RWPE1 (cell line): Measurements from ENCODE around the gene COMP.
"Not testable (repeated sequence)": the region's sequence is repeated elsewhere in the genome, so short reads cannot be mapped to it uniquely, and the experiment has no call there.

Experiments used
- CTCF ChIA-PET: fragments of 350-600 bp; sonication (Branson Sonifier 250); formaldehyde crosslinking; extraction: SDS; loops from one replicate; lab custom pipeline; 2021; lab: Yijun Ruan, JAX
- POLR2A ChIA-PET: fragments of 400-600 bp; formaldehyde crosslinking; extraction: SDS; loops from one replicate; lab custom pipeline; 2020; ENCODE audit warnings: antibody characterized with exemption; ENCODE audit not compliant: low non-redundant PET; lab: Yijun Ruan, JAX
- DNase-seq: peaks from one replicate; pipeline ENCODE4 v3.0.0; 2012; ENCODE audit warnings: low spot score
- H3K27ac ChIP-seq: fragments of 450-650 bp; 2 replicates; pipeline ENCODE4 v1.5.1; 2017
- CTCF ChIP-seq: fragments of 450-650 bp; conservative IDR thresholded peaks from 2 replicates; pipeline ENCODE4 v1.5.1; 2017; ENCODE audit warnings: low read depth, mild to moderate bottlenecking

The COMP gene

DNA sequence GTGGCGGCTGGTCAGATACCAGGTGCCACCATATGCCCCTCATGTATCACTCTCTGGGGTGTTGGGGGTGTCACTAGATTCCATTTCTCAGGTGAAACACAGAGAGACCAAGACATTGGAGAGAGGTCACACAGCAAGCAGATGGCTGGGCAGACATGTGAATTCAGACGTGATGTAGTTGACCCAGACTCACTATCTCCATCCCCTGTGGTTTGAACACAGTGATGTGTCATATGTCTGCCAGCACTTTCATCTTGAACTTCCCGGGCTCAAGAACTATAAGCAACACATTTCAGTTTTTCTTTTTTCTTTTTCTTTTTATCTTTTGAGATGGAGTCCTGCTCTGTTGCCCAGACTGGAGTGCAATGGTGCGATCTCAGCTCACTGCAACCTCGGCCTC is 24.6 kb upstream of the COMP start:
- ChIA-PET CTCF (interaction anchor here (0.5 kb wide), 1 partner anchor 101 kb away, joined by 3 read pairs; no protein-coding TSS in a partner anchor), POLR2A (no interaction called here)
- no peak for DNase-seq
- no peak overlapping the region for H3K27ac ChIP-seq
- TF ChIP-seq CTCF: no peak

GRCh38 chr19:18814063-18814462 is 23.0 kb upstream of the COMP start:
- no peak for DNase-seq
- H3K27ac ChIP-seq: no peak overlapping the region
- TF ChIP-seq CTCF: no peak
- CTCF ChIA-PET: no interaction called here
- POLR2A ChIA-PET: no interaction called here

GRCh38 chr19:18811638-18812037 is 20.5 kb upstream of the COMP start:
- CTCF ChIA-PET: interaction anchor here (0.5 kb wide), 1 partner anchor 159 kb away, joined by 3 read pairs; no protein-coding TSS in a partner anchor
- POLR2A ChIA-PET: not testable (repeated sequence)

GRCh38 chr19:18809149-18809868 is 18.2 kb upstream of the COMP start:
- POLR2A ChIA-PET: no interaction called here
- peak overlapping the region; percentile 69 for H3K27ac ChIP-seq
- TF ChIP-seq CTCF: no peak
- CTCF ChIA-PET: interaction anchor here (0.6 kb wide), 1 partner anchor 37 kb away, joined by 3 read pairs; no protein-coding TSS in a partner anchor
- DNase-seq: no peak

More at GRCh38 chr19:18811638-18812037, 20.5 kb upstream of the COMP start:
- H3K27ac ChIP-seq, DNase-seq: not testable (repeated sequence)

DNA sequence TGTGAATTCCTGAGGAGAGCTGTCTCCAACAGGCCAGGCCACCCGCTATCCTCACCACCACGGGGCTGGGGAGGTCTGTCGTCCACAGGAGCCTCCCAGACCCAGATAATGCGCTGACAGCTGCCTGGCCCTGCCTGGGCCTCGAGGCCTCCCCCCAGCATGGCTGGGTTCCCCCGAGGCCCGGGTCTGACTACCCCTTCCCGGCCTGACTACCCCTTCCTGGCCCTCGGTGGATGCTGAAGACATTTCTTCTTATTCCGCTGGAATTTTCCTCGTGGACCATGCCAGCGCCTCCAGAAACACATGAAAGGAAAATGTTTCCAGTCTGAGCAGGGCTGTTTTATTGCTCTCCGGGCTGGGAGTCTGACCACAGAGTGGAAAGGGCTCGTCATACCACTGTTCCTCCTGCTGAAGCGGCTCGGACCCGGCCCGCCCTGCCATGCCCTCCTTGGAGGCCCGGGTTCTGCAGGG is 16.8 kb upstream of the COMP start:
- no peak for DNase-seq
- CTCF ChIA-PET: no interaction called here
- POLR2A ChIA-PET: no interaction called here
- H3K27ac ChIP-seq: no peak overlapping the region
- no peak for TF ChIP-seq CTCF

GRCh38 chr19:18804643-18805042 is 13.5 kb upstream of the COMP start:
- no peak for DNase-seq
- CTCF ChIA-PET: no interaction called here
- TF ChIP-seq CTCF: no peak
- no peak overlapping the region for H3K27ac ChIP-seq
- POLR2A ChIA-PET: no interaction called here

DNA sequence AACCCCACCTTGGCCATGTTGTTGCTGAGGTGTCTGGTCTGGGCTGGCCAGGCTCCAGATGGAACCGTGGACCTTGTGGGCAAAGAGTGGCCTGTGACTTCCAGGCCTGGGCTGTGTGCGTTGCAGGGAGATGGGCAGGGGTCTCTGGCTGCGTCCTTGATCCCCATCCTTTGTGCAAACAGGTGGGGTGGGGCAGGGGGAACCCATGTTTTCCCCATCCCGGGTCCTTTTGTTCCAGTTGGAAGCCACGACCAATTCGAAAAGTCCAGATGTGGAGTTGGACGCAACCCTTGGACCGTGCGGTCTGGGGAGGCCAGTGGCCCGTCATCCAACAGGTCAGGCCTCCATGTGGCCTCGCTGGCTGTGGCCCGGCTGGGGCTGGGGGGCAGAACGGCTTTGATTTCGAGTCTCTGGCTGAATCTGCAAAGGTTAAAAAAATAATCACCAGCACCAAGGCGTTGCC is 13.1 kb upstream of the COMP start:
- ChIA-PET CTCF (no interaction called here), POLR2A (no interaction called here)
- no peak for DNase-seq
- TF ChIP-seq CTCF: no peak
- no peak overlapping the region for H3K27ac ChIP-seq
